Lung (tissue), 12 donors: ENCODE data around the gene SNX27. TPM values are rescaled to one million over a fixed set of nuclear protein-coding genes. Genes with fewer than 3 reads are reported as not detected.
A peak's percentile ranks its signal among the peaks of the same experiment; 100 is the strongest.

Experiments
- ATAC-seq: fragments of 200-7000 bp; cut with Tn5 transposase; one replicate; pipeline ENCODE4 v1.9.1; 2020; ENCODE audit warnings: moderate number of reproducible peaks; ENCODE audit not compliant: insufficient read depth, low FRiP score
- DNase-seq, 3 donors: peaks; one replicate each; pipeline ENCODE4 v3.0.0-alpha.2; 2013 to 2017
- H3K27ac ChIP-seq, 2 donors: one replicate each; pipeline ENCODE4 v1.5.1; 2013; ENCODE audit warnings: mild to moderate bottlenecking in 2 of 2, moderate library complexity in 2 of 2, control low read depth in 1 of 2, inconsistent platforms in 1 of 2, low read depth in 1 of 2, low read length in 1 of 2
- H3K27me3 ChIP-seq, 3 donors: one replicate each; pipeline ENCODE4 v1.5.1; 2013; ENCODE audit warnings: low read length in 2 of 3; ENCODE audit not compliant: control insufficient read depth in 3 of 3, insufficient read depth in 3 of 3
- H3K36me3 ChIP-seq, 4 donors: one replicate each; pipeline ENCODE4 v1.5.1; 2013; ENCODE audit warnings: low read length in 4 of 4, mild to moderate bottlenecking in 1 of 4, moderate library complexity in 1 of 4; ENCODE audit not compliant: control insufficient read depth in 4 of 4, insufficient read depth in 4 of 4
- H3K4me1 ChIP-seq, 5 donors: one replicate each; pipeline ENCODE4 v1.5.1; 2013; ENCODE audit warnings: low read length in 5 of 5, mild to moderate bottlenecking in 2 of 5, moderate library complexity in 1 of 5; ENCODE audit not compliant: control insufficient read depth in 5 of 5, insufficient read depth in 5 of 5
- H3K4me3 ChIP-seq: one replicate; pipeline ENCODE4 v1.5.1; 2013; ENCODE audit warnings: mild to moderate bottlenecking, control low read depth, moderate library complexity
- H3K9ac ChIP-seq, 2 donors: one replicate each; pipeline ENCODE4 v1.5.1; 2013; ENCODE audit warnings: low read length in 2 of 2, control low read depth in 1 of 2; ENCODE audit not compliant: insufficient read depth in 1 of 2
- H3K9me3 ChIP-seq, 4 donors: one replicate each; pipeline ENCODE4 v1.5.1; 2013; ENCODE audit warnings: low read length in 3 of 4, mild to moderate bottlenecking in 1 of 4, moderate library complexity in 1 of 4; ENCODE audit not compliant: control insufficient read depth in 4 of 4, insufficient read depth in 3 of 4
- WGBS, 2 donors: extraction: QIAGEN DNeasy Blood & Tissue Kit; methylation state at CpG; one replicate each; pipeline ENCODE4 v1.1.7; 2013; 5-methylcytosine and 5-hydroxymethylcytosine counted together
- polyA plus RNA-seq, 2 donors: library from polyadenylated mRNA; stranded (reverse); fragments of 200-250 nt; gene quantifications; one replicate each; pipeline ENCODE4 v1.2.1, GENCODE V29; 2013
- total RNA-seq, 2 donors: library from RNA; depleted of rRNA in 1 of 2; stranded (reverse); fragments of >200 nt in 1 of 2; gene quantifications; one replicate each; pipeline ENCODE4 v1.2.1, GENCODE V29; 2014 to 2021
- TF ChIP-seq, protein P1 (sequence below): IDR thresholded peaks from 2 replicates; pipeline ENCODE4 v1.5.1; 2012; ENCODE audit warnings: mild to moderate bottlenecking; ENCODE audit errors: control extremely low read depth, extremely low read depth
- donor health status: control.
- donor health status: control.
- donor health status: Bipolar disorder and iron deficiency.
- donor health status: healthy.
- donor health status: DM: yes; HTN: yes; CAD: no.

Gene SNX27
- total and polyA plus RNA-seq, 4 donors: 12.1 to 63.7 (median 26.5) TPM

DNA sequence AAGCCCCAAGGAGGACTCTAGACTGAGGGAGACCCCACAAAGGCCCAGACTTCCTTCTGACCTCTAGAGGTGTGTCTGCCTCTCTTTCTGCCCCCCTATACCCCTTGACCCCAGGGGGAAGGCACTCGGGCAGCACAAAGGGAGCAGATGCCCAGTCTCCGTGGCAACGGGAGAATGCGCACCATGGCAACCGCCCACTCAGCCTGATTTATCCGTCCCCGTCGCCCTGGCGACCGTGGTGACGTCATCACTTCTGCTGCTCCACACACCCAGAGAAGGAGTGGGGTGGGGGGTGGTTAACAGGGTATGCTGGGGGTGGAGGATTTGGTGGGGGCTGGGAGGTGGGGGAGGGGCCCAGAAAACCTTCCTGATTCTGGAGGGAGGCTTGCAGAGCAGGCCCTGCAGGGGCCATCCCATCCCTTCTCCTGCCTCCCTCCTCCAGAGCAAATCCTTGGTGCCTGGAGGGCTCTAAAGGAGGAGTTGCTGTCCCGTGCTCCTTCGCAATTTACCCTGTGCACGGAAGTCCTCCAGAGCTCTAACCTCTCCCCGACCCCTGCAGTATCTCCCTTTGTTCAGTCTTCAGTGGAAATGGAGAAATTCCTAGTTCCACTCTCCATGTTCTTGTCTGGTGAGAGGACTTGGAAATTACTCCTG, 98.5 kb downstream of the SNX27 start:
- H3K9ac ChIP-seq: no peak overlapping the region
- peaks cover 0 to 2% (median 0%) of the 10 kb centered on the region in 4 donors for H3K9me3 ChIP-seq
- TF ChIP-seq, protein P1, sequence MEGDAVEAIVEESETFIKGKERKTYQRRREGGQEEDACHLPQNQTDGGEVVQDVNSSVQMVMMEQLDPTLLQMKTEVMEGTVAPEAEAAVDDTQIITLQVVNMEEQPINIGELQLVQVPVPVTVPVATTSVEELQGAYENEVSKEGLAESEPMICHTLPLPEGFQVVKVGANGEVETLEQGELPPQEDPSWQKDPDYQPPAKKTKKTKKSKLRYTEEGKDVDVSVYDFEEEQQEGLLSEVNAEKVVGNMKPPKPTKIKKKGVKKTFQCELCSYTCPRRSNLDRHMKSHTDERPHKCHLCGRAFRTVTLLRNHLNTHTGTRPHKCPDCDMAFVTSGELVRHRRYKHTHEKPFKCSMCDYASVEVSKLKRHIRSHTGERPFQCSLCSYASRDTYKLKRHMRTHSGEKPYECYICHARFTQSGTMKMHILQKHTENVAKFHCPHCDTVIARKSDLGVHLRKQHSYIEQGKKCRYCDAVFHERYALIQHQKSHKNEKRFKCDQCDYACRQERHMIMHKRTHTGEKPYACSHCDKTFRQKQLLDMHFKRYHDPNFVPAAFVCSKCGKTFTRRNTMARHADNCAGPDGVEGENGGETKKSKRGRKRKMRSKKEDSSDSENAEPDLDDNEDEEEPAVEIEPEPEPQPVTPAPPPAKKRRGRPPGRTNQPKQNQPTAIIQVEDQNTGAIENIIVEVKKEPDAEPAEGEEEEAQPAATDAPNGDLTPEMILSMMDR: no peak
- no peaks in the 10 kb centered on the region for H3K36me3 ChIP-seq
- 56 to 61% methylated on average over 15 of the region's 15 CpGs for WGBS, 2 donors
- no peak overlapping the region for H3K4me3 ChIP-seq
- no peak for ATAC-seq
- H3K27me3 ChIP-seq: peaks cover 0 to 3% (median 0%) of the 10 kb centered on the region in 3 donors
- DNase-seq: peak in 2 of 3 donors; percentile 30 to 54
- no peak overlapping the region for H3K27ac ChIP-seq
- peaks cover 0 to 9% (median 0%) of the 10 kb centered on the region in 5 donors for H3K4me1 ChIP-seq

DNA sequence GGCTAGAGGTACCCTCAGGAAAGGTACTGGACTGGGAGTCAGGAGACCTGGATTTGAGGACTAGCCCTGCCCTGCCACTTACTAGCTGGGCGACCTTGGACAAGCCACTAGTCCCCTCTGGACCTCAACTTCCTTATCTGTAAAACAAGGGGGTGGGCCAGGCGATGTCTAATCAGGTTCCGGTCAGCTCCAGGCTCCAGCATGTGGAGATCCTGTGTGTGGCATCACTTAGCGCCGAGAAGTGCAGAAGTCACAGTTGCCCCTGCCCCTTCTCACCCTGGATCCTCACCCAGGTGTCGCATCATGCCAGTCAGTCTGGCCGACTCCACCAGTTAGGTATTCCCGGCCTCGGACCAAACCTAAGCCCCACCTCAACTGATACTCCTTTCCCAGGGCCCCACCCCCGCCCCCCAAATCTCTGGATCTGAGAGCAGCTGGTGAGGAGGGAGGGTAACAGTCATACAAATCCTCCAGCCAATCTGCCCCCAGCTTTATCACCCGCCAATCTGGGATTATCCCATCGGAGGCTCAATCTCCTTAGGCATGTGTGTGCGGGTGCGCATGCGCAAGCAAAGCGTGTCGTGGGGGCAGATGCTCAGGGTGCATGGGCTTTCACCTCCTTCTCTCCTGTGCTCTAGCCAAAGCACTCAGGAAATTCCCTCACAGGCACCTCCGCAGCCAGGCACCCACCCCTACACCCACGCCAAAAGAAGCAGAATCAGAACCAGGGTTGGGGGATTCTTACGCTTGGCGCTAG, 99.4 kb downstream of the SNX27 start:
- no peak for DNase-seq
- WGBS, 2 donors: 85 to 91% methylated on average over 21 of the region's 21 CpGs
- H3K9ac ChIP-seq: no peak overlapping the region
- H3K4me1 ChIP-seq: peaks cover 0 to 9% (median 0%) of the 10 kb centered on the region in 5 donors
- no peak overlapping the region for H3K4me3 ChIP-seq
- TF ChIP-seq, protein P1: no peak
- H3K9me3 ChIP-seq: peaks cover 0 to 2% (median 0%) of the 10 kb centered on the region in 4 donors
- H3K36me3 ChIP-seq: no peaks in the 10 kb centered on the region
- H3K27ac ChIP-seq: no peak overlapping the region
- ATAC-seq: no peak
- H3K27me3 ChIP-seq: peaks cover 0 to 3% (median 0%) of the 10 kb centered on the region in 3 donors

DNA sequence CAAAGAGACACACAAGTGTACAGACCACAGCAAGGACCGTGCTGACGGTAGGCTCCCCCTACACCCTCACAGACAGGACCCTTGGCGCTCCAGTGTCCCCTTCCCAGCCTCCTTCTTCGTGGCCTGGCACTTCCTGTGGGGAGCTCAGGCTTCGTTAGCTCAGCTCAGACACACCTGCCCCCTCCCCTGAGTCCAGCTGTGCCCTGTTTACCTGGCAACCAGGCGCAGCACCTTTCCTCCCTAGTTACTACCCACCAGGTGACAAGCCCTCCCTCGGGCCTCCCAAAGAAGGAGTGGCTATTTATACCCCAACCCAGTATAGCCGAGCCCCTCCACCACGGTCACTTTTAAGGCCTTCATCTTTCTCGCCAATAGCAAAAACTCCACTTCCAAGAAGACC, 100.1 kb downstream of the SNX27 start:
- DNase-seq (no peak), ATAC-seq (no peak)
- Histone ChIP-seq H3K4me3 (no peak overlapping the region), H3K36me3 (no peaks in the 10 kb centered on the region), H3K27ac (no peak overlapping the region), H3K9me3 (peaks cover 0 to 2% (median 0%) of the 10 kb centered on the region in 4 donors), H3K4me1 (peaks cover 0 to 12% (median 3%) of the 10 kb centered on the region in 5 donors), H3K27me3 (peaks cover 0 to 3% (median under 1%) of the 10 kb centered on the region in 3 donors), H3K9ac (no peak overlapping the region)
- 65 to 68% methylated on average over 10 of the region's 10 CpGs for WGBS, 2 donors
- TF ChIP-seq, protein P1: no peak
